ENCODE measurements around the gene PIP5K1A. TPM values are rescaled to one million over a fixed set of nuclear protein-coding genes. Genes with fewer than 3 reads are reported as not detected.
"Not testable (repeated sequence)": the region's sequence is repeated elsewhere in the genome, so short reads cannot be mapped to it uniquely, and the experiment has no call there.

The PIP5K1A gene
- total RNA-seq, 1 donor from 2014 or later: 79.4 TPM

DNA sequence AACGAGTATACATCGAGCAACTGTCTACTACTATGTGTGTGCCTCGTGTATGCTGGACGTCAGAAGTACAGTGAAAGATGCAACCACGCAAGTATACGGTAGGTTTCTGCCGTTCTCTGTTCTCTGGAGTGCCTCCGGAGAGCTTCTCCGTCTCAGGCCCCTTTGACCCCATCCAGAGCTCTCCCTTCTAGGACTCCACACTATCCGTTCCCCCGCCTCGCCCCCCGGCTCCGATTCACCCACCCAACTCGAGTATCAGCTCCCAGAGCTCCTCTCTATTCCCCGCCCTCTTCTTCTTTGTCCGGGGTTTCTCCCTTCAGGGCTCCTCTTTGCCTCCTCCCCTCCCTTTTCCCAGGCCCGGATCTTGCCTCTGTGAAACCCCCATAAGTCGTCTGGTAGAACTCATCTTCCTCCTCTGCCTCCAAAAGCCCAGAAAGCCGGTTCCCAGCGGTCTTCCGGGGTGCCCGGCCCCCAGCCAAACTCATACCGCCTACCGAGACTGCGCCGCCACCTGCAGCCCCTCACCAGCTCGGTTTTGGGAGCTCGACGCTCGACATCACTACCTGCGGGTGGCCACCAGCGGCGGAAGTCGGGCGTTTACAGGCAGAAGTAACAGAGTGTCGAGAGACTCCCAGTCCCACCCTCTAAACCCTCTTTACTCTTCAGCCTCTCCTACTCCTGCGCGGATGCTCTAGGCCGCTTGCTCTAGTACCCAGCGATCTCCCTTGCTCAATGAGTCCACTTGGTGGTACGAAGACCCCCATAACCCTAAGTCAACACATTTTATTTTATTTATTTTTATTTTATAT lies 8.5 kb upstream of the PIP5K1A start, which contains the start of gene VPS72:
Gene VPS72 (minus strand): TSS at position 561 of the 809 bp plus-strand sequence. CDS start 76 bp downstream, at position 485.
- peak within 1 kb of the TSS; percentile 100 for H3K27ac Mint-ChIP-seq (ENCODE audit: unreplicated experiment)
- H3K9me3 Mint-ChIP-seq (ENCODE audit: unreplicated experiment): peaks cover 7% of the 10 kb centered on the region
- no peaks in the 10 kb centered on the region for H3K36me3 Mint-ChIP-seq (ENCODE audit: unreplicated experiment)
- peaks cover 9% of the 10 kb centered on the region for H3K4me1 Mint-ChIP-seq (ENCODE audit: low read depth, unreplicated experiment)
- peaks cover 6% of the 10 kb centered on the region for H3K27me3 Mint-ChIP-seq (ENCODE audit: unreplicated experiment)
- peak; percentile 87 for DNase-seq
- TF ChIP-seq, protein P1, sequence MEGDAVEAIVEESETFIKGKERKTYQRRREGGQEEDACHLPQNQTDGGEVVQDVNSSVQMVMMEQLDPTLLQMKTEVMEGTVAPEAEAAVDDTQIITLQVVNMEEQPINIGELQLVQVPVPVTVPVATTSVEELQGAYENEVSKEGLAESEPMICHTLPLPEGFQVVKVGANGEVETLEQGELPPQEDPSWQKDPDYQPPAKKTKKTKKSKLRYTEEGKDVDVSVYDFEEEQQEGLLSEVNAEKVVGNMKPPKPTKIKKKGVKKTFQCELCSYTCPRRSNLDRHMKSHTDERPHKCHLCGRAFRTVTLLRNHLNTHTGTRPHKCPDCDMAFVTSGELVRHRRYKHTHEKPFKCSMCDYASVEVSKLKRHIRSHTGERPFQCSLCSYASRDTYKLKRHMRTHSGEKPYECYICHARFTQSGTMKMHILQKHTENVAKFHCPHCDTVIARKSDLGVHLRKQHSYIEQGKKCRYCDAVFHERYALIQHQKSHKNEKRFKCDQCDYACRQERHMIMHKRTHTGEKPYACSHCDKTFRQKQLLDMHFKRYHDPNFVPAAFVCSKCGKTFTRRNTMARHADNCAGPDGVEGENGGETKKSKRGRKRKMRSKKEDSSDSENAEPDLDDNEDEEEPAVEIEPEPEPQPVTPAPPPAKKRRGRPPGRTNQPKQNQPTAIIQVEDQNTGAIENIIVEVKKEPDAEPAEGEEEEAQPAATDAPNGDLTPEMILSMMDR (IDR thresholded peaks at IDR 0.05; ENCODE audit: partially characterized antibody, unreplicated experiment): no peak
- H3K4me3 Mint-ChIP-seq (ENCODE audit: unreplicated experiment): peak within 1 kb of the TSS; percentile 100

DNA sequence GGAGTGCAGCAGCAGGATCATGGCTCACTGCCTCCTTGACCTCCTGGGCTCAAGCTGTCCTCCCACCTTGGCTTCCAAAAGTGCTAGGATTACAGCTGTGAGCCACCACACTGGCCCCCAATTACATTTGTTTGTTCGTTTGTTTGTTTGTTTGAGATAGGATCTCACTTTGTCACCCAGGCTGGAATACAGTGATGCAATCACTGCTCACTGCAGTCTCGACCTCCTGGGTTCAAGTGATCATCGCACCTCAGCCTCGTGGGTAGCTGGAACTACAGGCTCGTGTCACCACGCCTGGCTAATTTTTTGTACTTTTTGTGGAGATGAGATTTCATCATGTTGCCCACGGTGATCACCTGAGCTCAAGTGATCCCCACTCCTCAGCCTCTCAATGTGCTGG lies 6.3 kb upstream of the PIP5K1A start:
- H3K4me1 Mint-ChIP-seq (ENCODE audit: low read depth, unreplicated experiment): peaks cover 7% of the 10 kb centered on the region
- H3K4me3 Mint-ChIP-seq (ENCODE audit: unreplicated experiment): no peak overlapping the region
- H3K36me3 Mint-ChIP-seq (ENCODE audit: unreplicated experiment): no peaks in the 10 kb centered on the region

DNA sequence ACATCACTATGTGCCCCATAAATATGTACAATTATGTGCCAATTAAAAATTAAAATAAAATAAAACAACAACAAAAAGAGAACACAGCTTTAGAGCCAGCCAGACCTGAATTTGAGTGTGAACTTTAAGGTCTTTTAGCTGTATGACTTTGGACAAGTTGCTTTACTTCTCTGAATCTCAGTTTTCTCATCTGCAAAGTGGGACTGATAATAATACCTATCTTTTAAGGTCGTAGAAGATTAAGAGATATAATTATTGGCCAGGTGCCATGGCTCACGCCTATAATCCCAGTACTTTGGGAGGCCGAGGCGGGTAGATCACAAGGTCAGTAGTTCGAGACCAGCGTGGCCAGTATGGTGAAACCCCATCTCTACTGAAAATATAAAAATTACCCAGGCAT lies 5.0 kb upstream of the PIP5K1A start:
- no peak for DNase-seq
- no peaks in the 10 kb centered on the region for H3K36me3 Mint-ChIP-seq (ENCODE audit: unreplicated experiment)
- peaks cover 5% of the 10 kb centered on the region for H3K9me3 Mint-ChIP-seq (ENCODE audit: unreplicated experiment)
- H3K27ac Mint-ChIP-seq (ENCODE audit: unreplicated experiment): no peak overlapping the region
- H3K4me3 Mint-ChIP-seq (ENCODE audit: unreplicated experiment): no peak overlapping the region
- H3K27me3 Mint-ChIP-seq (ENCODE audit: unreplicated experiment): peaks cover 8% of the 10 kb centered on the region
- TF ChIP-seq, protein P1 (IDR thresholded peaks at IDR 0.05; ENCODE audit: partially characterized antibody, unreplicated experiment): no peak
- H3K4me1 Mint-ChIP-seq (ENCODE audit: low read depth, unreplicated experiment): peaks cover 6% of the 10 kb centered on the region

More for the DNA sequence above, 6.3 kb upstream of the PIP5K1A start:
- Mint-ChIP-seq H3K9me3 (ENCODE audit: unreplicated experiment) (peaks cover 7% of the 10 kb centered on the region), H3K27ac (ENCODE audit: unreplicated experiment) (no peak overlapping the region), H3K27me3 (ENCODE audit: unreplicated experiment) (peaks cover 6% of the 10 kb centered on the region)
- TF ChIP-seq, protein P1 (IDR thresholded peaks at IDR 0.05; ENCODE audit: partially characterized antibody, unreplicated experiment): no peak
- DNase-seq: no peak

DNA sequence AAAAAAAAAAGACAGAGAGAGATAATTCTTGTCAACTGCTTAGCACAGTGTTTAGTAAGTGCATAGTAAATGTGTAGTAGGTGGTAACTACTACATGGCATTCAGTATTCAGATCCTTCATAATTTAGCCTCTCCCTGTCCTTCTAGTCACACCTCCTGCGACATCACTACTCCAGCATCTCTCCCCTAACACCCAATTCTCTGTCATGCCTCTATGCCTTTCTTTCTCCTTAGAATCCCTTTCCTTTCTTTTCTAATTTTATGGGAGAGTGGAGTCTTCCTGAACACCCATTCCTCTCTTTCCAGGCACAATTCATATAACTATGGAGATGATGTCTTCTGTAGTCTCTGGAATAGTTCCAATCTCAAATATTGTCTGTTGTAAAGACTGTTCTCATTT lies 4.5 kb upstream of the PIP5K1A start:
- Mint-ChIP-seq H3K9me3 (ENCODE audit: unreplicated experiment) (peaks cover 7% of the 10 kb centered on the region), H3K27me3 (ENCODE audit: unreplicated experiment) (peaks cover 10% of the 10 kb centered on the region), H3K4me1 (ENCODE audit: low read depth, unreplicated experiment) (peaks cover 2% of the 10 kb centered on the region), H3K4me3 (ENCODE audit: unreplicated experiment) (no peak overlapping the region), H3K27ac (ENCODE audit: unreplicated experiment) (no peak overlapping the region), H3K36me3 (ENCODE audit: unreplicated experiment) (no peaks in the 10 kb centered on the region)
- DNase-seq: no peak
- TF ChIP-seq, protein P1 (IDR thresholded peaks at IDR 0.05; ENCODE audit: partially characterized antibody, unreplicated experiment): no peak

DNA sequence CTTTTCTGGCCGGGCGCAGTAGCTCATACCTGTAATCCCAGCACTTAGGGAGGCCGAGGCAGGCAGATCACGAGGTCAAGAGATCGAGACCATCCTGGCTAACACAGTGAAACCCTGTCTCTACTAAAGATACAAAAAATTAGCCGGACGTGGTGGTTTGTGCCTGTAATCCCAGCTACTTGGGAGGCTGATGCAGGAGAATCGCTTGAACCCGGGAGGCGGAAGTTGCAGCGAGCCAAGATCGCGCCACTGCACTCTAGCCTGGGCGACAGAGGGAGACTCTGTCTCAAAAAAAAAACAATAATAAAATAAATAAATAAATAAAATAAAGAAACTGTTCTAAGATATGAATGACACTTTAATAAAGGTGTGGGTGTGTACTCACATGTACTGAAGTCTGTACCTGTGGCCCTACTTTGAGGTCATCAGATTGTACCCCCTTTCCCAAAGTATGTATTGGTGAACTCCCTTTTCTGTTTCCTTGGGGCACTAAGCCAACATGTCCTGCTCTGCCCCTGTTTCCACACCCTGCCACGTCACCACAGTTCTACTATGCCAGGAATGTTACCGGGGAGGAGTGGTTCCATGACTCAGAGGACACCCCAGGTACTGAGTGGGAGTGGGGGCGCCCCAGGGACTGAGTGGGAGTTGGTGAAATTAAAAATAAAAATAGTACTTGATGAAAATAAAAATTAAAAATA lies 3.3 kb upstream of the PIP5K1A start:
- not testable (repeated sequence) for H3K4me1 Mint-ChIP-seq (ENCODE audit: low read depth, unreplicated experiment); H3K27ac Mint-ChIP-seq (ENCODE audit: unreplicated experiment); H3K4me3 Mint-ChIP-seq (ENCODE audit: unreplicated experiment); DNase-seq; H3K9me3 Mint-ChIP-seq (ENCODE audit: unreplicated experiment); H3K36me3 Mint-ChIP-seq (ENCODE audit: unreplicated experiment)
- peaks cover 12% of the 10 kb centered on the region for H3K27me3 Mint-ChIP-seq (ENCODE audit: unreplicated experiment)

Measured in glutamatergic neuron (in vitro differentiated cells).